Esophagus (tissue), 2 donors: ENCODE measurements around the gene DEFB108B. TPM values are rescaled to one million over a fixed set of nuclear protein-coding genes. Genes with fewer than 3 reads are reported as not detected.
"Not testable (repeated sequence)": the region's sequence is repeated elsewhere in the genome, so short reads cannot be mapped to it uniquely, and the experiment has no call there.

Source experiments
- H3K27ac ChIP-seq, 2 donors: one replicate each; pipeline ENCODE4 v1.5.1; 2013; ENCODE audit warnings: low read depth in 2 of 2, mild to moderate bottlenecking in 2 of 2, inconsistent platforms in 1 of 2, low read length in 1 of 2, moderate library complexity in 1 of 2
- H3K27me3 ChIP-seq, 2 donors: one replicate each; pipeline ENCODE4 v1.6.1; 2013; ENCODE audit warnings: low read length in 2 of 2, control low read depth in 1 of 2, mild to moderate bottlenecking in 1 of 2; ENCODE audit not compliant: insufficient read depth in 2 of 2, control insufficient read depth in 1 of 2
- H3K36me3 ChIP-seq, 2 donors: one replicate each; pipeline ENCODE4 v1.6.1; 2013; ENCODE audit warnings: low read length in 1 of 2; ENCODE audit not compliant: control insufficient read depth in 2 of 2, insufficient read depth in 2 of 2
- H3K4me1 ChIP-seq, 2 donors: one replicate each; pipeline ENCODE4 v1.6.1; 2013; ENCODE audit warnings: low read length in 1 of 2; ENCODE audit not compliant: control insufficient read depth in 2 of 2, insufficient read depth in 2 of 2
- H3K4me3 ChIP-seq, 2 donors: one replicate each; pipeline ENCODE4 v1.5.1; 2013; ENCODE audit warnings: low read length in 2 of 2, mild to moderate bottlenecking in 2 of 2, low read depth in 1 of 2, moderate library complexity in 1 of 2
- H3K9me3 ChIP-seq, 2 donors: one replicate each; pipeline ENCODE4 v1.6.1; 2013; ENCODE audit warnings: mild to moderate bottlenecking in 2 of 2, low read depth in 1 of 2, low read length in 1 of 2, moderate library complexity in 1 of 2; ENCODE audit not compliant: control insufficient read depth in 2 of 2, insufficient read depth in 1 of 2
- WGBS, 2 donors: extraction: QIAGEN DNeasy Blood & Tissue Kit; methylation state at CpG; one replicate each; pipeline ENCODE4 v1.1.7; 2013; 5-methylcytosine and 5-hydroxymethylcytosine counted together
- polyA plus RNA-seq, 2 donors: library from polyadenylated mRNA; stranded (reverse); fragments of 200-250 nt; gene quantifications; one replicate each; pipeline ENCODE4 v1.2.3, GENCODE V29; 2013
- donor health status: healthy with polysubstance abuse.
- donor health status: Bipolar disorder and iron deficiency.

DEFB108B gene
- polyA plus RNA-seq, 2 donors = not detected

GRCh38 chr11:71795236-71795635, 37.8 kb upstream of the DEFB108B start:
- not testable (repeated sequence) for H3K27ac ChIP-seq, H3K4me3 ChIP-seq, H3K27me3 ChIP-seq, H3K4me1 ChIP-seq, H3K9me3 ChIP-seq, H3K36me3 ChIP-seq
- WGBS, 2 donors = 93% methylated on average over 5 of the region's 5 CpGs

- 92 to 93% methylated on average over 16 of the region's 16 CpGs for WGBS, 2 donors
- H3K27ac ChIP-seq, H3K27me3 ChIP-seq, H3K9me3 ChIP-seq, H3K36me3 ChIP-seq, H3K4me1 ChIP-seq, H3K4me3 ChIP-seq: not testable (repeated sequence)
Measured at GRCh38 chr11:71796016-71796415, 37.0 kb upstream of the DEFB108B start.

- not testable (repeated sequence) for H3K9me3 ChIP-seq, H3K36me3 ChIP-seq, H3K4me1 ChIP-seq, H3K27ac ChIP-seq, H3K27me3 ChIP-seq, H3K4me3 ChIP-seq
- WGBS, 2 donors = 65 to 71% methylated on average over 9 of the region's 9 CpGs
Measured at GRCh38 chr11:71796781-71797180, 36.2 kb upstream of the DEFB108B start.

- not testable (repeated sequence) for H3K4me3 ChIP-seq, H3K27me3 ChIP-seq, H3K4me1 ChIP-seq, H3K36me3 ChIP-seq, H3K9me3 ChIP-seq, H3K27ac ChIP-seq
- 84 to 87% methylated on average over 13 of the region's 13 CpGs for WGBS, 2 donors
Measured at GRCh38 chr11:71799556-71800128, 33.4 kb upstream of the DEFB108B start.

- not testable (repeated sequence) for H3K4me3 ChIP-seq, H3K36me3 ChIP-seq, H3K27me3 ChIP-seq, H3K9me3 ChIP-seq, H3K27ac ChIP-seq, H3K4me1 ChIP-seq
- WGBS, 2 donors = 36 to 42% methylated on average over 12 to 13 of the region's 13 CpGs
Measured at GRCh38 chr11:71800335-71800953, 32.6 kb upstream of the DEFB108B start.

GRCh38 chr11:71801026-71801425, 32.0 kb upstream of the DEFB108B start:
- not testable (repeated sequence) for H3K36me3 ChIP-seq, H3K4me3 ChIP-seq, H3K9me3 ChIP-seq, H3K4me1 ChIP-seq, H3K27me3 ChIP-seq, H3K27ac ChIP-seq
- WGBS, 2 donors = 90 to 93% methylated on average over 2 of the region's 2 CpGs

- not testable (repeated sequence) for H3K9me3 ChIP-seq, H3K27me3 ChIP-seq, H3K36me3 ChIP-seq, H3K4me3 ChIP-seq, H3K4me1 ChIP-seq, H3K27ac ChIP-seq
- 64 to 72% methylated on average over 7 of the region's 7 CpGs for WGBS, 2 donors
Measured at GRCh38 chr11:71802874-71803273, 30.1 kb upstream of the DEFB108B start.

- not testable (repeated sequence) for H3K27ac ChIP-seq, H3K27me3 ChIP-seq, H3K4me1 ChIP-seq, H3K9me3 ChIP-seq, H3K4me3 ChIP-seq, H3K36me3 ChIP-seq
- 72 to 78% methylated on average over 6 to 9 of the region's 9 CpGs for WGBS, 2 donors
Measured at GRCh38 chr11:71804158-71804947, 28.6 kb upstream of the DEFB108B start.

- H3K27ac ChIP-seq, H3K4me1 ChIP-seq, H3K36me3 ChIP-seq, H3K27me3 ChIP-seq, H3K4me3 ChIP-seq, H3K9me3 ChIP-seq: not testable (repeated sequence)
- WGBS, 2 donors = 62 to 71% methylated on average over 3 of the region's 3 CpGs
Measured at GRCh38 chr11:71812529-71812928, 20.5 kb upstream of the DEFB108B start.
